HEK293 (cell line): ENCODE data around the gene RIN2.

Source experiments
- CTCF ChIA-PET: fragments of 350-600 bp; formaldehyde crosslinking; extraction: SDS; loops from one replicate; lab custom pipeline; 2021; ENCODE audit warnings: antibody characterized with exemption; lab: Yijun Ruan, JAX
- POLR2A ChIA-PET: fragments of 300-600 bp; formaldehyde crosslinking; extraction: SDS; loops from one replicate; lab custom pipeline; 2020; ENCODE audit warnings: antibody characterized with exemption, inconsistent platforms; lab: Yijun Ruan, JAX
- H3K27ac ChIP-seq: fragments of 200-500 bp; sonication (Bioruptor generic); 2 replicates; pipeline ENCODE4 v1.5.1; 2014; ENCODE audit warnings: low read depth, low read length, control low read depth, inconsistent platforms; ENCODE audit errors: extremely low read depth
- H3K36me3 ChIP-seq, 2 experiments: fragments of 200-500 bp in 1 of 2; sonication (Bioruptor generic) in 1 of 2; 1 replicate in 1 of 2; 2 replicates in 1 of 2; pipeline ENCODE4 v1.5.1; 2014 to 2017; ENCODE audit warnings: inconsistent platforms in 2 of 2, low read length in 2 of 2; ENCODE audit not compliant: control insufficient read depth in 2 of 2, insufficient read depth in 1 of 2
- H3K4me1 ChIP-seq: fragments of 200-500 bp; sonication (Bioruptor generic); 2 replicates; pipeline ENCODE4 v1.5.1; 2014; ENCODE audit warnings: mild to moderate bottlenecking, low read length, inconsistent platforms; ENCODE audit not compliant: control insufficient read depth, insufficient read depth
- H3K4me3 ChIP-seq: 2 replicates; pipeline ENCODE4 v1.5.1; 2011; ENCODE audit warnings: low read depth, mild to moderate bottlenecking, control low read depth, low read length, moderate library complexity
- H3K9me3 ChIP-seq: fragments of 200-500 bp; sonication (Bioruptor generic); 2 replicates; pipeline ENCODE4 v1.5.1; 2014; ENCODE audit warnings: low read depth, low read length, inconsistent platforms; ENCODE audit not compliant: control insufficient read depth, insufficient read depth
- BCL11A ChIP-seq: fragments of 450-650 bp; formaldehyde crosslinking; IDR thresholded peaks from 2 replicates; pipeline ENCODE4 v1.5.1; 2016; ENCODE audit warnings: low read depth, missing biosample characterization, missing genetic modification characterization
- BCL6B ChIP-seq: fragments of 450-650 bp; formaldehyde crosslinking; IDR thresholded peaks from 2 replicates; pipeline ENCODE4 v1.5.1; 2017; ENCODE audit warnings: missing biosample characterization, missing genetic modification characterization
- HOXD13 ChIP-seq: sonication (generic); formaldehyde crosslinking; IDR thresholded peaks from 2 replicates; pipeline ENCODE4 v1.8.0; 2022; ENCODE audit warnings: missing genetic modification reagents, borderline replicate concordance
- KLF1 ChIP-seq: fragments of 450-650 bp; formaldehyde crosslinking; IDR thresholded peaks from 2 replicates; pipeline ENCODE4 v1.5.1; 2016; ENCODE audit warnings: missing biosample characterization, missing genetic modification characterization
- REST ChIP-seq: fragments of 450-650 bp; formaldehyde crosslinking; IDR thresholded peaks from 2 replicates; pipeline ENCODE4 v1.5.1; 2016; ENCODE audit warnings: missing biosample characterization, missing genetic modification characterization
- SETDB1 ChIP-seq: IDR thresholded peaks from one replicate; pipeline ENCODE4 v1.6.1; 2017; ENCODE audit warnings: mild to moderate bottlenecking, low read length, moderate library complexity, mixed read lengths; ENCODE audit not compliant: insufficient read length
- TRIM28 ChIP-seq: IDR thresholded peaks from 2 replicates; pipeline ENCODE4 v1.6.1; 2011; ENCODE audit warnings: low read length, control low read depth, borderline replicate concordance
- TSHZ1 ChIP-seq: fragments of 450-650 bp; formaldehyde crosslinking; IDR thresholded peaks from 2 replicates; pipeline ENCODE4 v1.5.1; 2016; ENCODE audit warnings: missing biosample characterization, missing genetic modification characterization, borderline replicate concordance
- ZNF132 ChIP-seq: fragments of 450-650 bp; formaldehyde crosslinking; IDR thresholded peaks from 2 replicates; pipeline ENCODE4 v1.5.1; 2017; ENCODE audit warnings: missing biosample characterization, missing genetic modification characterization, borderline replicate concordance
- ZNF133 ChIP-seq: fragments of 450-650 bp; formaldehyde crosslinking; IDR thresholded peaks from 2 replicates; pipeline ENCODE4 v1.5.1; 2016; ENCODE audit warnings: missing biosample characterization, missing genetic modification characterization
- ZNF18 ChIP-seq: fragments of 450-650 bp; formaldehyde crosslinking; IDR thresholded peaks from 2 replicates; pipeline ENCODE4 v1.5.1; 2016; ENCODE audit warnings: missing biosample characterization, missing genetic modification characterization
- ZNF391 ChIP-seq: fragments of 450-650 bp; formaldehyde crosslinking; IDR thresholded peaks from 2 replicates; pipeline ENCODE4 v1.5.1; 2016; ENCODE audit warnings: low read depth, missing biosample characterization, missing genetic modification characterization, borderline replicate concordance
- ZNF394 ChIP-seq: fragments of 450-650 bp; formaldehyde crosslinking; IDR thresholded peaks from 2 replicates; pipeline ENCODE4 v1.5.1; 2016; ENCODE audit warnings: missing biosample characterization, missing genetic modification characterization, mild to moderate bottlenecking, moderate library complexity, borderline replicate concordance
- ZNF416 ChIP-seq: fragments of 450-650 bp; formaldehyde crosslinking; IDR thresholded peaks from 2 replicates; pipeline ENCODE4 v1.5.1; 2016; ENCODE audit warnings: missing biosample characterization, missing genetic modification characterization
- ZNF555 ChIP-seq: fragments of 450-650 bp; formaldehyde crosslinking; conservative IDR thresholded peaks from 2 replicates; pipeline ENCODE4 v1.5.1; 2017; ENCODE audit warnings: missing biosample characterization, mild to moderate bottlenecking, missing genetic modification characterization, inconsistent platforms
- ZNF624 ChIP-seq: fragments of 450-650 bp; formaldehyde crosslinking; IDR thresholded peaks from 2 replicates; pipeline ENCODE4 v1.5.1; 2017; ENCODE audit warnings: missing biosample characterization, missing genetic modification characterization
- ZNF692 ChIP-seq: fragments of 450-650 bp; formaldehyde crosslinking; IDR thresholded peaks from 2 replicates; pipeline ENCODE4 v1.5.1; 2016; ENCODE audit warnings: missing biosample characterization, missing genetic modification characterization

The RIN2 gene

GRCh38 chr20:19745584-19745983 lies 12.5 kb upstream of the RIN2 start:
- Histone ChIP-seq H3K9me3 (no peaks in the 10 kb centered on the region), H3K4me3 (no peak overlapping the region), H3K27ac (no peak overlapping the region), H3K4me1 (no peaks in the 10 kb centered on the region), H3K36me3 (no peaks in the 10 kb centered on the region)
- TF ChIP-seq TRIM28 (no peak), ZNF133 (tag by site-specific recombination) (no peak), SETDB1 (peak; percentile 71)
- POLR2A ChIA-PET, result no interaction called here
- CTCF ChIA-PET, result no interaction called here

- no peak for TF ChIP-seq ZNF692 (tag by site-specific recombination)
- TF ChIP-seq HOXD13 (CRISPR knock-in tag), result no peak
- TF ChIP-seq ZNF416, result no peak
- no peak for TF ChIP-seq ZNF624 (tag by site-specific recombination)
- TF ChIP-seq KLF1 (tag by site-specific recombination), result no peak
- TF ChIP-seq BCL6B (tag by site-specific recombination), result no peak
- TF ChIP-seq ZNF555 (tag by site-specific recombination), result no peak
- TF ChIP-seq ZNF394 (tag by site-specific recombination), result no peak
- TF ChIP-seq ZNF391 (tag by site-specific recombination), result no peak
- TF ChIP-seq ZNF132 (tag by site-specific recombination), result no peak
- TF ChIP-seq ZNF18 (tag by site-specific recombination), result no peak
- TF ChIP-seq BCL11A (tag by site-specific recombination), result no peak
- TF ChIP-seq, all 188 proteins: peak for 0
- CTCF ChIA-PET, result no interaction called here
- no peak overlapping the region for H3K4me3 ChIP-seq
- no peak overlapping the region for H3K27ac ChIP-seq
- H3K9me3 ChIP-seq, result no peaks in the 10 kb centered on the region
- POLR2A ChIA-PET, result no interaction called here
- no peaks in the 10 kb centered on the region for H3K36me3 ChIP-seq
- no peaks in the 10 kb centered on the region for H3K4me1 ChIP-seq
Observed at GRCh38 chr20:19746396-19746795, 11.7 kb upstream of the RIN2 start.

GRCh38 chr20:19747903-19748302 lies 10.2 kb upstream of the RIN2 start:
- ChIA-PET POLR2A (no interaction called here), CTCF (no interaction called here)
- H3K36me3 ChIP-seq, result no peaks in the 10 kb centered on the region
- no peaks in the 10 kb centered on the region for H3K4me1 ChIP-seq
- no peak overlapping the region for H3K4me3 ChIP-seq
- no peak overlapping the region for H3K27ac ChIP-seq
- no peaks in the 10 kb centered on the region for H3K9me3 ChIP-seq
- TF ChIP-seq TSHZ1 (tag by site-specific recombination) (no peak), REST (tag by site-specific recombination) (0 out of 2 replicates have a peak, but pooled peaks have one; percentile 42)
